Measurements from ENCODE around the gene SLC17A3. TPM values are rescaled to one million over a fixed set of nuclear protein-coding genes. Genes with fewer than 3 reads are reported as not detected.

SLC17A3 gene
- total and polyA plus RNA-seq, 2 experiments from 2014 or later = not detected

GRCh38 chr6:25892877-25893276 is 18.8 kb upstream of the SLC17A3 start:
- Histone ChIP-seq H3K27me3 (ENCODE audit: insufficient read depth) (no peaks in the 10 kb centered on the region), H3K79me2 (replicated peaks; ENCODE audit: insufficient read depth) (no peaks in the 10 kb centered on the region), H3K27ac (ENCODE audit: low read depth) (no peak overlapping the region), H3K4me3 (no peak overlapping the region), H3F3A (replicated peaks; ENCODE audit: low read depth) (no peaks in the 10 kb centered on the region), H4K20me1 (replicated peaks; ENCODE audit: insufficient read depth) (no peaks in the 10 kb centered on the region), H3K36me3 (ENCODE audit: insufficient read depth) (no peaks in the 10 kb centered on the region), H2AFZ (no peak overlapping the region), H3K4me1 (ENCODE audit: insufficient read depth) (no peaks in the 10 kb centered on the region), H3K4me2 (no peak overlapping the region), H3K9me2 (ENCODE audit: insufficient read depth) (no peaks in the 10 kb centered on the region)
- TF ChIP-seq ZNF331 (CRISPR knock-in tag; IDR thresholded peaks at IDR 0.05; ENCODE audit: low read depth) = no peak
- TF ChIP-seq, protein P1, sequence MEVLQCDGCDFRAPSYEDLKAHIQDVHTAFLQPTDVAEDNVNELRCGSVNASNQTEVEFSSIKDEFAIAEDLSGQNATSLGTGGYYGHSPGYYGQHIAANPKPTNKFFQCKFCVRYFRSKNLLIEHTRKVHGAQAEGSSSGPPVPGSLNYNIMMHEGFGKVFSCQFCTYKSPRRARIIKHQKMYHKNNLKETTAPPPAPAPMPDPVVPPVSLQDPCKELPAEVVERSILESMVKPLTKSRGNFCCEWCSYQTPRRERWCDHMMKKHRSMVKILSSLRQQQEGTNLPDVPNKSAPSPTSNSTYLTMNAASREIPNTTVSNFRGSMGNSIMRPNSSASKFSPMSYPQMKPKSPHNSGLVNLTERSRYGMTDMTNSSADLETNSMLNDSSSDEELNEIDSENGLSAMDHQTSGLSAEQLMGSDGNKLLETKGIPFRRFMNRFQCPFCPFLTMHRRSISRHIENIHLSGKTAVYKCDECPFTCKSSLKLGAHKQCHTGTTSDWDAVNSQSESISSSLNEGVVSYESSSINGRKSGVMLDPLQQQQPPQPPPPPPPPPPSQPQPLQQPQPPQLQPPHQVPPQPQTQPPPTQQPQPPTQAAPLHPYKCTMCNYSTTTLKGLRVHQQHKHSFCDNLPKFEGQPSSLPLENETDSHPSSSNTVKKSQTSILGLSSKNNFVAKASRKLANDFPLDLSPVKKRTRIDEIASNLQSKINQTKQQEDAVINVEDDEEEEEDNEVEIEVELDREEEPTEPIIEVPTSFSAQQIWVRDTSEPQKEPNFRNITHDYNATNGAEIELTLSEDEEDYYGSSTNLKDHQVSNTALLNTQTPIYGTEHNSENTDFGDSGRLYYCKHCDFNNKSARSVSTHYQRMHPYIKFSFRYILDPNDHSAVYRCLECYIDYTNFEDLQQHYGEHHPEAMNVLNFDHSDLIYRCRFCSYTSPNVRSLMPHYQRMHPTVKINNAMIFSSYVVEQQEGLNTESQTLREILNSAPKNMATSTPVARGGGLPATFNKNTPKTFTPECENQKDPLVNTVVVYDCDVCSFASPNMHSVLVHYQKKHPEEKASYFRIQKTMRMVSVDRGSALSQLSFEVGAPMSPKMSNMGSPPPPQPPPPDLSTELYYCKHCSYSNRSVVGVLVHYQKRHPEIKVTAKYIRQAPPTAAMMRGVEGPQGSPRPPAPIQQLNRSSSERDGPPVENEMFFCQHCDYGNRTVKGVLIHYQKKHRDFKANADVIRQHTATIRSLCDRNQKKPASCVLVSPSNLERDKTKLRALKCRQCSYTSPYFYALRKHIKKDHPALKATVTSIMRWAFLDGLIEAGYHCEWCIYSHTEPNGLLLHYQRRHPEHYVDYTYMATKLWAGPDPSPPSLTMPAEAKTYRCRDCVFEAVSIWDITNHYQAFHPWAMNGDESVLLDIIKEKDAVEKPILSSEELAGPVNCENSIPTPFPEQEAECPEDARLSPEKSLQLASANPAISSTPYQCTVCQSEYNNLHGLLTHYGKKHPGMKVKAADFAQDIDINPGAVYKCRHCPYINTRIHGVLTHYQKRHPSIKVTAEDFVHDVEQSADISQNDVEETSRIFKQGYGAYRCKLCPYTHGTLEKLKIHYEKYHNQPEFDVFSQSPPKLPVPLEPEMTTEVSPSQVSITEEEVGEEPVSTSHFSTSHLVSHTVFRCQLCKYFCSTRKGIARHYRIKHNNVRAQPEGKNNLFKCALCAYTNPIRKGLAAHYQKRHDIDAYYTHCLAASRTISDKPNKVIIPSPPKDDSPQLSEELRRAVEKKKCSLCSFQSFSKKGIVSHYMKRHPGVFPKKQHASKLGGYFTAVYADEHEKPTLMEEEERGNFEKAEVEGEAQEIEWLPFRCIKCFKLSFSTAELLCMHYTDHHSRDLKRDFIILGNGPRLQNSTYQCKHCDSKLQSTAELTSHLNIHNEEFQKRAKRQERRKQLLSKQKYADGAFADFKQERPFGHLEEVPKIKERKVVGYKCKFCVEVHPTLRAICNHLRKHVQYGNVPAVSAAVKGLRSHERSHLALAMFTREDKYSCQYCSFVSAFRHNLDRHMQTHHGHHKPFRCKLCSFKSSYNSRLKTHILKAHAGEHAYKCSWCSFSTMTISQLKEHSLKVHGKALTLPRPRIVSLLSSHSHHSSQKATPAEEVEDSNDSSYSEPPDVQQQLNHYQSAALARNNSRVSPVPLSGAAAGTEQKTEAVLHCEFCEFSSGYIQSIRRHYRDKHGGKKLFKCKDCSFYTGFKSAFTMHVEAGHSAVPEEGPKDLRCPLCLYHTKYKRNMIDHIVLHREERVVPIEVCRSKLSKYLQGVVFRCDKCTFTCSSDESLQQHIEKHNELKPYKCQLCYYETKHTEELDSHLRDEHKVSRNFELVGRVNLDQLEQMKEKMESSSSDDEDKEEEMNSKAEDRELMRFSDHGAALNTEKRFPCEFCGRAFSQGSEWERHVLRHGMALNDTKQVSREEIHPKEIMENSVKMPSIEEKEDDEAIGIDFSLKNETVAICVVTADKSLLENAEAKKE (CRISPR knock-in tag; IDR thresholded peaks at IDR 0.05) = no peak
- no peak for TF ChIP-seq ZNF114 (CRISPR knock-in tag; IDR thresholded peaks at IDR 0.05)
- TF ChIP-seq EZH2phosphoT487 (IDR thresholded peaks at IDR 0.05; ENCODE audit: unreplicated experiment) = no peak
- TF ChIP-seq, protein P2, sequence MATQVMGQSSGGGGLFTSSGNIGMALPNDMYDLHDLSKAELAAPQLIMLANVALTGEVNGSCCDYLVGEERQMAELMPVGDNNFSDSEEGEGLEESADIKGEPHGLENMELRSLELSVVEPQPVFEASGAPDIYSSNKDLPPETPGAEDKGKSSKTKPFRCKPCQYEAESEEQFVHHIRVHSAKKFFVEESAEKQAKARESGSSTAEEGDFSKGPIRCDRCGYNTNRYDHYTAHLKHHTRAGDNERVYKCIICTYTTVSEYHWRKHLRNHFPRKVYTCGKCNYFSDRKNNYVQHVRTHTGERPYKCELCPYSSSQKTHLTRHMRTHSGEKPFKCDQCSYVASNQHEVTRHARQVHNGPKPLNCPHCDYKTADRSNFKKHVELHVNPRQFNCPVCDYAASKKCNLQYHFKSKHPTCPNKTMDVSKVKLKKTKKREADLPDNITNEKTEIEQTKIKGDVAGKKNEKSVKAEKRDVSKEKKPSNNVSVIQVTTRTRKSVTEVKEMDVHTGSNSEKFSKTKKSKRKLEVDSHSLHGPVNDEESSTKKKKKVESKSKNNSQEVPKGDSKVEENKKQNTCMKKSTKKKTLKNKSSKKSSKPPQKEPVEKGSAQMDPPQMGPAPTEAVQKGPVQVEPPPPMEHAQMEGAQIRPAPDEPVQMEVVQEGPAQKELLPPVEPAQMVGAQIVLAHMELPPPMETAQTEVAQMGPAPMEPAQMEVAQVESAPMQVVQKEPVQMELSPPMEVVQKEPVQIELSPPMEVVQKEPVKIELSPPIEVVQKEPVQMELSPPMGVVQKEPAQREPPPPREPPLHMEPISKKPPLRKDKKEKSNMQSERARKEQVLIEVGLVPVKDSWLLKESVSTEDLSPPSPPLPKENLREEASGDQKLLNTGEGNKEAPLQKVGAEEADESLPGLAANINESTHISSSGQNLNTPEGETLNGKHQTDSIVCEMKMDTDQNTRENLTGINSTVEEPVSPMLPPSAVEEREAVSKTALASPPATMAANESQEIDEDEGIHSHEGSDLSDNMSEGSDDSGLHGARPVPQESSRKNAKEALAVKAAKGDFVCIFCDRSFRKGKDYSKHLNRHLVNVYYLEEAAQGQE (IDR thresholded peaks at IDR 0.05; ENCODE audit: unreplicated experiment) = no peak
- TF ChIP-seq JUNB (IDR thresholded peaks at IDR 0.05; ENCODE audit: unreplicated experiment) = no peak
- TF ChIP-seq, protein P3, sequence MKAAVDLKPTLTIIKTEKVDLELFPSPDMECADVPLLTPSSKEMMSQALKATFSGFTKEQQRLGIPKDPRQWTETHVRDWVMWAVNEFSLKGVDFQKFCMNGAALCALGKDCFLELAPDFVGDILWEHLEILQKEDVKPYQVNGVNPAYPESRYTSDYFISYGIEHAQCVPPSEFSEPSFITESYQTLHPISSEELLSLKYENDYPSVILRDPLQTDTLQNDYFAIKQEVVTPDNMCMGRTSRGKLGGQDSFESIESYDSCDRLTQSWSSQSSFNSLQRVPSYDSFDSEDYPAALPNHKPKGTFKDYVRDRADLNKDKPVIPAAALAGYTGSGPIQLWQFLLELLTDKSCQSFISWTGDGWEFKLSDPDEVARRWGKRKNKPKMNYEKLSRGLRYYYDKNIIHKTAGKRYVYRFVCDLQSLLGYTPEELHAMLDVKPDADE (IDR thresholded peaks at IDR 0.05) = no peak
- TF ChIP-seq, protein P4, sequence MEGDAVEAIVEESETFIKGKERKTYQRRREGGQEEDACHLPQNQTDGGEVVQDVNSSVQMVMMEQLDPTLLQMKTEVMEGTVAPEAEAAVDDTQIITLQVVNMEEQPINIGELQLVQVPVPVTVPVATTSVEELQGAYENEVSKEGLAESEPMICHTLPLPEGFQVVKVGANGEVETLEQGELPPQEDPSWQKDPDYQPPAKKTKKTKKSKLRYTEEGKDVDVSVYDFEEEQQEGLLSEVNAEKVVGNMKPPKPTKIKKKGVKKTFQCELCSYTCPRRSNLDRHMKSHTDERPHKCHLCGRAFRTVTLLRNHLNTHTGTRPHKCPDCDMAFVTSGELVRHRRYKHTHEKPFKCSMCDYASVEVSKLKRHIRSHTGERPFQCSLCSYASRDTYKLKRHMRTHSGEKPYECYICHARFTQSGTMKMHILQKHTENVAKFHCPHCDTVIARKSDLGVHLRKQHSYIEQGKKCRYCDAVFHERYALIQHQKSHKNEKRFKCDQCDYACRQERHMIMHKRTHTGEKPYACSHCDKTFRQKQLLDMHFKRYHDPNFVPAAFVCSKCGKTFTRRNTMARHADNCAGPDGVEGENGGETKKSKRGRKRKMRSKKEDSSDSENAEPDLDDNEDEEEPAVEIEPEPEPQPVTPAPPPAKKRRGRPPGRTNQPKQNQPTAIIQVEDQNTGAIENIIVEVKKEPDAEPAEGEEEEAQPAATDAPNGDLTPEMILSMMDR (conservative IDR thresholded peaks at IDR 0.05; ENCODE audit: low read depth in 2 of 2) = no peak
- no peaks in the 10 kb centered on the region for H3K27me3 Mint-ChIP-seq (ENCODE audit: insufficient read depth, low read depth, poor library complexity)
- DNase-seq (ENCODE audit: low spot score) (no peak), ATAC-seq (no peak)
- H3K9me3 Mint-ChIP-seq = no peaks in the 10 kb centered on the region
- no peak overlapping the region for H3K4me3 Mint-ChIP-seq
- H3K27ac Mint-ChIP-seq = no peak overlapping the region
- no peaks in the 10 kb centered on the region for H3K4me1 Mint-ChIP-seq
- H3K36me3 Mint-ChIP-seq (ENCODE audit: low read depth) = no peaks in the 10 kb centered on the region
